Endometrium (tissue), 2 donors: ENCODE measurements around the gene PNCK.
"Not testable (repeated sequence)": the region's sequence is repeated elsewhere in the genome, so short reads cannot be mapped to it uniquely, and the experiment has no call there.

Experiments
- FAIRE-seq: peaks from 2 replicates; lab custom pipeline; 2012; peaks lifted over from hg19 to GRCh38; lab: Jason Lieb, UNC
- donor health status: control.
- donor health status: control.

PNCK gene

GRCh38 chrX:153673428-153674218 is at the start of gene PNCK:
TSS of gene PNCK (minus strand) at chrX:153673813. CDS start at chrX:153673076, 737 bp downstream.
- no peak for FAIRE-seq

GRCh38 chrX:153722704-153723350 is 49.2 kb upstream of the PNCK start:
- FAIRE-seq, result no peak

- FAIRE-seq, result no peak
These were observed 46.1 kb upstream of the PNCK start for GRCh38 chrX:153719701-153720100.

- FAIRE-seq, result no peak
These were observed 45.6 kb upstream of the PNCK start for GRCh38 chrX:153719238-153719637.

GRCh38 chrX:153717445-153717844 is 43.8 kb upstream of the PNCK start:
- FAIRE-seq, result no peak

GRCh38 chrX:153714256-153714655 is 40.6 kb upstream of the PNCK start:
- no peak for FAIRE-seq

GRCh38 chrX:153709726-153710674 is 36.4 kb upstream of the PNCK start:
- no peak for FAIRE-seq

- no peak for FAIRE-seq
These were observed 34.8 kb upstream of the PNCK start for GRCh38 chrX:153708415-153708814.

GRCh38 chrX:153707406-153707805 is 33.8 kb upstream of the PNCK start:
- no peak for FAIRE-seq

GRCh38 chrX:153706799-153707198 is 33.2 kb upstream of the PNCK start:
- FAIRE-seq, result no peak

- FAIRE-seq, result not testable (repeated sequence)
These were observed 31.9 kb upstream of the PNCK start for GRCh38 chrX:153705403-153706060.

GRCh38 chrX:153704631-153705402 is 31.2 kb upstream of the PNCK start:
- not testable (repeated sequence) for FAIRE-seq

GRCh38 chrX:153704021-153704526 is 30.5 kb upstream of the PNCK start:
- FAIRE-seq, result no peak

- FAIRE-seq, result no peak
These were observed 29.4 kb upstream of the PNCK start for GRCh38 chrX:153703036-153703370.

- FAIRE-seq, result no peak
These were observed 28.9 kb upstream of the PNCK start for GRCh38 chrX:153702336-153703035.

GRCh38 chrX:153701706-153702105 is 28.1 kb upstream of the PNCK start:
- FAIRE-seq, result no peak

- no peak for FAIRE-seq
These were observed 27.4 kb upstream of the PNCK start for GRCh38 chrX:153700967-153701366.

- no peak for FAIRE-seq
These were observed 26.8 kb upstream of the PNCK start for GRCh38 chrX:153700376-153700945.

- not testable (repeated sequence) for FAIRE-seq
These were observed 26.3 kb upstream of the PNCK start for GRCh38 chrX:153699784-153700371.
